A549 (cell line): ENCODE results near the gene TMEM61. TPM values are rescaled to one million over a fixed set of nuclear protein-coding genes. Genes with fewer than 3 reads are reported as not detected.

Source experiments
- ATAC-seq, 2 experiments: fragments of 200-7000 bp in 1 of 2; fragments of >200 bp in 1 of 2; cut with Nextera tagmentation in 1 of 2; cut with Tn5 transposase in 1 of 2; 3 replicates each; pipeline versions ENCODE4 v1.8.0 to v1.9.1; 2018 to 2020; ENCODE audit warnings: mild to moderate bottlenecking in 1 of 2, moderate library complexity in 1 of 2
- CTCF ChIA-PET: fragments of 300-600 bp; sonication (Branson Sonifier 250); formaldehyde crosslinking; extraction: SDS; loops from one replicate; lab custom pipeline; 2021; ENCODE audit warnings: antibody characterized with exemption, inconsistent platforms; lab: Yijun Ruan, JAX
- POLR2A ChIA-PET: fragments of 350-600 bp; formaldehyde crosslinking; extraction: SDS; loops from one replicate; lab custom pipeline; 2021; ENCODE audit warnings: antibody characterized with exemption, inconsistent platforms; lab: Yijun Ruan, JAX
- DNase-seq, 2 experiments: peaks; one replicate each; pipeline versions ENCODE4 v3.0.0 to v3.0.0-alpha.2; 2011 to 2016; ENCODE audit warnings: low read depth in 1 of 2, low spot score in 1 of 2
- FAIRE-seq: peaks from 2 replicates; lab custom pipeline; 2011; peaks lifted over from hg19 to GRCh38; lab: Jason Lieb, UNC
- H3K27ac ChIP-seq, 2 experiments: fragments of >200 bp; sonication (Bioruptor Twin); formaldehyde crosslinking; 3 replicates each; pipeline ENCODE4 v1.5.1; 2016 to 2017
- H3K4me1 ChIP-seq: fragments of >200 bp; sonication (Bioruptor Twin); formaldehyde crosslinking; 3 replicates; pipeline ENCODE4 v1.6.1; 2016
- H3K4me2 ChIP-seq: fragments of >200 bp; sonication (Bioruptor Twin); formaldehyde crosslinking; 3 replicates; pipeline ENCODE4 v1.6.1; 2016
- H3K4me3 ChIP-seq: fragments of >200 bp; sonication (Bioruptor Twin); formaldehyde crosslinking; 3 replicates; pipeline ENCODE4 v1.5.1; 2016
- H3K9me3 ChIP-seq: fragments of >200 bp; sonication (Bioruptor Twin); formaldehyde crosslinking; 3 replicates; pipeline ENCODE4 v1.6.1; 2016
- ATOH8 ChIP-seq: fragments of 250-450 bp; sonication (Bioruptor Pico); IDR thresholded peaks from 2 replicates; pipeline ENCODE4 v1.5.0; 2020; ENCODE audit warnings: low read depth, mild to moderate bottlenecking, moderate library complexity
- BHLHE40 ChIP-seq: IDR thresholded peaks from 2 replicates; pipeline ENCODE4 v1.6.1; 2012; ENCODE audit warnings: low read depth, low read length, inconsistent platforms
- CBX2 ChIP-seq: fragments of 200-600 bp; sonication (generic); IDR thresholded peaks from 2 replicates; pipeline ENCODE4 v1.6.1; 2016; ENCODE audit warnings: low read depth, mild to moderate bottlenecking, borderline replicate concordance
- CTCF ChIP-seq: fragments of >200 bp; sonication (Bioruptor Twin); formaldehyde crosslinking; IDR thresholded peaks from 3 replicates; pipeline ENCODE4 v1.5.1; 2016
- EHF ChIP-seq: fragments of 250-450 bp; sonication (Bioruptor Pico); IDR thresholded peaks from 2 replicates; pipeline ENCODE4 v1.5.0; 2020; ENCODE audit warnings: mild to moderate bottlenecking
- ELK1 ChIP-seq: fragments of 150-350 bp; IDR thresholded peaks from 2 replicates; pipeline ENCODE4 v1.6.1; 2014; ENCODE audit warnings: low read depth, mild to moderate bottlenecking, low read length
- EP300 ChIP-seq, 2 experiments: fragments of >200 bp; sonication (Bioruptor Twin); formaldehyde crosslinking; IDR thresholded peaks; 2 replicates in 1 of 2; 3 replicates in 1 of 2; pipeline ENCODE4 v1.6.1; 2016 to 2017
- FOSL2 ChIP-seq, 2 experiments: fragments of 450-650 bp in 1 of 2; fragments of >200 bp in 1 of 2; sonication (Bioruptor Twin) in 1 of 2; formaldehyde crosslinking; IDR thresholded peaks; 2 replicates each; pipeline versions ENCODE4 v1.5.0 to v1.6.1; 2016 to 2020; ENCODE audit warnings: mild to moderate bottlenecking in 1 of 2, moderate library complexity in 1 of 2
- FOXS1 ChIP-seq: fragments of 250-450 bp; sonication (Bioruptor Pico); IDR thresholded peaks from 2 replicates; pipeline ENCODE4 v1.5.0; 2020; ENCODE audit warnings: mild to moderate bottlenecking, moderate library complexity
- HDAC2 ChIP-seq: fragments of 200-600 bp; sonication (generic); IDR thresholded peaks from 2 replicates; pipeline ENCODE4 v1.6.1; 2016
- HEYL ChIP-seq: fragments of 250-450 bp; sonication (Bioruptor Pico); IDR thresholded peaks from 2 replicates; pipeline ENCODE4 v1.8.0; 2021; ENCODE audit warnings: mild to moderate bottlenecking, moderate library complexity
- HOXA7 ChIP-seq: fragments of 250-450 bp; sonication (Bioruptor Pico); IDR thresholded peaks from 2 replicates; pipeline ENCODE4 v1.5.0; 2020; ENCODE audit warnings: mild to moderate bottlenecking, moderate library complexity
- HOXB5 ChIP-seq: fragments of 250-450 bp; sonication (Bioruptor Pico); IDR thresholded peaks from 2 replicates; pipeline ENCODE4 v1.5.0; 2020; ENCODE audit warnings: mild to moderate bottlenecking, moderate library complexity
- MAZ ChIP-seq: fragments of 150-350 bp; IDR thresholded peaks from 2 replicates; pipeline ENCODE4 v1.6.1; 2014; ENCODE audit warnings: antibody characterized with exemption, low read depth, low read length, borderline replicate concordance
- MYC ChIP-seq: IDR thresholded peaks from 2 replicates; pipeline ENCODE4 v1.6.1; 2012; ENCODE audit warnings: mild to moderate bottlenecking, inconsistent platforms, low read length, improper control_type of control experiment, borderline replicate concordance
- NFE2L2 ChIP-seq: fragments of 150-350 bp; conservative IDR thresholded peaks from 2 replicates; pipeline ENCODE4 v1.6.1; 2014; ENCODE audit warnings: low read length
- NR3C1 ChIP-seq: fragments of >200 bp; sonication (Bioruptor Twin); formaldehyde crosslinking; IDR thresholded peaks from 3 replicates; pipeline ENCODE4 v1.6.1; 2017
- PBX3 ChIP-seq: IDR thresholded peaks from 2 replicates; pipeline ENCODE4 v1.6.1; 2012
- PHF8 ChIP-seq: fragments of 200-600 bp; sonication (generic); IDR thresholded peaks from 2 replicates; pipeline ENCODE4 v1.6.1; 2016; ENCODE audit warnings: low read depth, mild to moderate bottlenecking, antibody characterized with exemption, moderate library complexity, borderline replicate concordance
- POLR2A ChIP-seq: IDR thresholded peaks from 2 replicates; pipeline ENCODE4 v1.6.1; 2012; ENCODE audit warnings: mild to moderate bottlenecking, low read length
- USF2 ChIP-seq: fragments of 450-650 bp; IDR thresholded peaks from 2 replicates; pipeline ENCODE4 v1.6.1; 2014; ENCODE audit warnings: antibody characterized with exemption
- ZSCAN20 ChIP-seq: fragments of 250-450 bp; sonication (Bioruptor Pico); IDR thresholded peaks from 2 replicates; pipeline ENCODE4 v1.8.0; 2022; ENCODE audit warnings: mild to moderate bottlenecking, moderate library complexity
- WGBS: methylation state at CpG from one replicate; pipeline ENCODE4 v1.1.6; 2017; ENCODE audit errors: missing lambda C conversion rate; 5-methylcytosine and 5-hydroxymethylcytosine counted together
- polyA plus RNA-seq, 4 experiments: library from polyadenylated mRNA; depleted of rRNA in 3 of 4; stranded (reverse); fragments of >200 nt; fragmentation: RNase III in 1 of 4; extraction: RNeasy Plus Mini Kit Qiagen cat#74134 plus additional on column Dnase treatment in 1 of 4; gene quantifications; 2 replicates in 3 of 4; 3 replicates in 1 of 4; pipeline ENCODE4 v1.2.3, GENCODE V29; 2011 to 2017

TMEM61 gene
- polyA plus RNA-seq, 2 of the 4 experiments (the other 2 are of a cell fraction), result 0.06 to 0.10 TPM

- FAIRE-seq, result no peak
- H3K4me3 ChIP-seq, result no peak overlapping the region
- peak; percentile 55 to 60 for DNase-seq
- no peak overlapping the region for H3K27ac ChIP-seq
- peak in 1 of 2 experiments; percentile 29; a peak in 3 of 6 replicates for ATAC-seq
- ChIA-PET CTCF (interaction anchor here (0.8 to 4.3 kb wide), 2 partner anchors 13 to 14 kb away, joined by 3 to 25 read pairs; no protein-coding TSS in a partner anchor), POLR2A (no interaction called here)
- peaks cover 24% of the 10 kb centered on the region for H3K4me1 ChIP-seq
- peak overlapping the region; percentile 40; the same call in 1 of the 3 replicates for H3K4me2 ChIP-seq
- 25% methylated on average over 4 of the region's 4 CpGs for WGBS
- TF ChIP-seq FOXS1 (CRISPR knock-in tag) (no peak), HEYL (no peak), USF2 (no peak), CBX2 (no peak), HDAC2 (no peak), NFE2L2 (no peak), EHF (CRISPR knock-in tag) (no peak), MAZ (no peak), POLR2A (no peak), PHF8 (no peak)
- no peaks in the 10 kb centered on the region for H3K9me3 ChIP-seq
Observed at GRCh38 chr1:55035904-55036303, 55.5 kb downstream of the TMEM61 start.

GRCh38 chr1:55037733-55038551, 57.5 kb downstream of the TMEM61 start:
- CTCF ChIA-PET, result no interaction called here

GRCh38 chr1:55038552-55038838, 58.1 kb downstream of the TMEM61 start:
- Histone ChIP-seq H3K4me3 (no peak overlapping the region), H3K9me3 (no peaks in the 10 kb centered on the region), H3K4me1 (peaks cover 25% of the 10 kb centered on the region), H3K4me2 (no peak overlapping the region), H3K27ac (no peak overlapping the region; a peak in 1 of 6 replicates)
- no peak for DNase-seq
- ChIA-PET CTCF (no interaction called here), POLR2A (no interaction called here)
- ATAC-seq, result no peak
- FAIRE-seq, result no peak
- WGBS, result 85% methylated on average over 3 of the region's 3 CpGs
- TF ChIP-seq HOXB5 (CRISPR knock-in tag) (no peak), ZSCAN20 (CRISPR knock-in tag) (no peak), PBX3 (no peak), HOXA7 (CRISPR knock-in tag) (no peak), EP300 (IDR thresholded peaks at IDR 0.05) (no peak), ATOH8 (no peak), CTCF (no peak), EHF (CRISPR knock-in tag) (no peak), HEYL (no peak)

More at GRCh38 chr1:55037733-55038551, 57.5 kb downstream of the TMEM61 start:
- H3K9me3 ChIP-seq, result no peaks in the 10 kb centered on the region
- 89% methylated on average over 8 of the region's 8 CpGs for WGBS
- no peak overlapping the region for H3K4me3 ChIP-seq
- H3K27ac ChIP-seq, result no peak overlapping the region
- TF ChIP-seq FOSL2 (IDR thresholded peaks at IDR 0.05) (no peak), FOSL2 (CRISPR knock-in tag; IDR thresholded peaks at IDR 0.05) (no peak), BHLHE40 (no peak), EHF (CRISPR knock-in tag) (no peak), ATOH8 (no peak), MYC (no peak), USF2 (no peak), POLR2A (no peak), NR3C1 (no peak), ELK1 (no peak), HEYL (no peak)
- no peak overlapping the region for H3K4me2 ChIP-seq
- ATAC-seq, result no peak
- no peak for FAIRE-seq
- no peak for DNase-seq
- POLR2A ChIA-PET, result no interaction called here
- H3K4me1 ChIP-seq, result peaks cover 25% of the 10 kb centered on the region
